ENCODE results near the gene CEP104. TPM values are rescaled to one million over a fixed set of nuclear protein-coding genes. Genes with fewer than 3 reads are reported as not detected.

CEP104 gene
- total and polyA plus RNA-seq, 9 of the 15 experiments (the other 6 are each of a cell fraction or from before 2014, with no cell fraction given): 11.2 to 63.4 (median 42.6) TPM

- Histone ChIP-seq H4K20me1 (replicated peaks; ENCODE audit: control insufficient read depth, insufficient read depth, low read length) (peaks cover 18% of the 10 kb centered on the region; the same call in 1 of the 2 replicates), H3K27ac (ENCODE audit: extremely low read depth, low read depth, low read length) (no peak overlapping the region), H3K4me2 (ENCODE audit: insufficient read depth, low read length) (no peak overlapping the region), H2AFZ (ENCODE audit: low read depth, low read length) (no peak overlapping the region), H3K4me3 (no peak overlapping the region), H3K4me1 (replicated peaks in 1 of 2; ENCODE audit: control insufficient read depth in 2 of 2, insufficient read depth in 2 of 2, low read length in 2 of 2) (peaks cover 19 to 54% of the 10 kb centered on the region in 2 experiments), H3K79me2 (ENCODE audit: control insufficient read depth, insufficient read depth, low read length) (peaks cover 66% of the 10 kb centered on the region), H3K27me3 (ENCODE audit: control insufficient read depth in 2 of 2, insufficient read depth in 2 of 2, low read length in 2 of 2) (no peaks in the 10 kb centered on the region), H3K9me1 (ENCODE audit: control insufficient read depth, insufficient read depth, low read length) (peaks cover 5% of the 10 kb centered on the region), H3K9me3 (replicated peaks; ENCODE audit: control insufficient read depth, insufficient read depth, low read depth, low read length) (no peaks in the 10 kb centered on the region), H3K36me3 (ENCODE audit: control insufficient read depth, insufficient read depth, low read length) (peaks cover 77% of the 10 kb centered on the region), H3K9ac (ENCODE audit: insufficient read depth in 1 of 2, low read depth in 2 of 2, low read length in 2 of 2) (peak overlapping the region in 1 of 2 experiments; percentile 77; a peak in 2 of 4 replicates)
- intact Hi-C loops (cut with micrococcal nuclease): no loop called here
- CTCF ChIA-PET (ENCODE audit: low intra/inter-chr PET ratio): interaction anchor here (0.8 kb wide), 1 partner anchor 65 kb away, joined by 4 read pairs; no protein-coding TSS in a partner anchor
- in situ Hi-C loops (cut with MboI): no loop called here
- no peak for DNase-seq (ENCODE audit: extremely low read depth in 1 of 4, low spot score in 3 of 4)
- WGBS (ENCODE audit: insufficient coverage, low coverage, missing lambda C conversion rate): 92% methylated on average over 34 of the region's 34 CpGs
- FAIRE-seq: no peak
- no TSS peak for BruUV-seq (replicated peaks)
- POLR2A ChIA-PET: interaction anchor here (0.7 to 1.4 kb wide), 5 partner anchors 11 to 15 kb away, joined by 3 to 5 read pairs (median 3); no protein-coding TSS in a partner anchor
- ATAC-seq: no peak
- TF ChIP-seq SRSF1 (IDR thresholded peaks at IDR 0.05; ENCODE audit: low read depth, low read length) (no peak), SIN3B (IDR thresholded peaks at IDR 0.05; ENCODE audit: low read depth) (no peak), KHSRP (IDR thresholded peaks at IDR 0.05) (no peak), HMG20A (CRISPR knock-in tag; conservative IDR thresholded peaks at IDR 0.05) (no peak), CCAR2 (IDR thresholded peaks at IDR 0.05; ENCODE audit: low read depth, low read length) (no peak), POLR2G (IDR thresholded peaks at IDR 0.05; ENCODE audit: low read depth, low read length) (peak; percentile 4; the same call in 1 of the 2 replicates), MTF1 (CRISPR knock-in tag; IDR thresholded peaks at IDR 0.05; ENCODE audit: borderline replicate concordance) (no peak), POLR3G (IDR thresholded peaks at IDR 0.05; ENCODE audit: extremely low read depth, insufficient read length, insufficient replicate concordance) (no peak), RBFOX2 (IDR thresholded peaks at IDR 0.05; ENCODE audit: low read depth, low read length) (peak; percentile 41; the same call in 1 of the 2 replicates)
Observed at GRCh38 chr1:3789421-3790300, 67.3 kb downstream of the CEP104 start.
